Hematopoietic multipotent progenitor cell treated with erythropoietin and hydrocortisone succinate and interleukin-3 and kit ligand, for 15 days (in vitro differentiated cells): ENCODE data around the gene RGS10.
"Not testable (repeated sequence)": the region's sequence is repeated elsewhere in the genome, so short reads cannot be mapped to it uniquely, and the experiment has no call there.

Source experiments
- DNase-seq: peaks from one replicate; pipeline ENCODE4 v3.0.0-alpha.2; 2015; ENCODE audit warnings: low spot score

Gene RGS10

GRCh38 chr10:119538632-119539358, 3.7 kb downstream of the RGS10 start:
- DNase-seq: peak; percentile 82

DNA sequence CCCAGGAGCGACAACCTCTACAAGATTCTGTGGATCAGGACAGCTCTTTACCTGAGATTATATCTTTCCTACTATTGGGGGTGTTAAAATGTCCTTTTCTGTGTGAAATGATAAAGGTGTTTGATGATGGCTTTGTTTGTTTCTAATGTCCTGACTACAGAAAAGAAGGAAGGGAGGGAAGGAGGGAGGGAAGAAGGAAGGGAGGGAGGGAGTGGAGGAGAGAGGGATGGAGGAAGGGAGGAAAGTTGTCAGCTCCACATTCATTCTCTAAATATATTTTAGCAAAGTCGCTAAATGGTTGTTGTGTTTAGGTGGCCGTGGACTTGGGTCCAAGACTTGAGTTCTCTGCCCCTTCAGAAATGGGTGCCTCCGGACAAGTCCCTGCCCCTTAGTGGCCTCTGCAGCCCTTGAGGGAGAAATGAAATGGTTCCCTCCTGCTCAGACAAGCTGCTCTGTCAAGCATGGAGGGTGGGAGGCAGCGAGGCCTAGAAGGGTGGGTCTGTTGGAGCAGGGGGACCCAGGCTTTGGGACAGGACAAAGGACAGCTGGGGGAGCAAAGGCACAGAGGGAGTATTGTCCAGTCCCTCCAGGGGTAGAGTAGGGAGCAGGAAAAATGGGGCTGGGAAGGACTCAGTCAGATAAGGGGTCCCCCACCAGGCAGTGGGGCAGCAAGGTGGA, 4.4 kb downstream of the RGS10 start:
- DNase-seq: no peak

DNA sequence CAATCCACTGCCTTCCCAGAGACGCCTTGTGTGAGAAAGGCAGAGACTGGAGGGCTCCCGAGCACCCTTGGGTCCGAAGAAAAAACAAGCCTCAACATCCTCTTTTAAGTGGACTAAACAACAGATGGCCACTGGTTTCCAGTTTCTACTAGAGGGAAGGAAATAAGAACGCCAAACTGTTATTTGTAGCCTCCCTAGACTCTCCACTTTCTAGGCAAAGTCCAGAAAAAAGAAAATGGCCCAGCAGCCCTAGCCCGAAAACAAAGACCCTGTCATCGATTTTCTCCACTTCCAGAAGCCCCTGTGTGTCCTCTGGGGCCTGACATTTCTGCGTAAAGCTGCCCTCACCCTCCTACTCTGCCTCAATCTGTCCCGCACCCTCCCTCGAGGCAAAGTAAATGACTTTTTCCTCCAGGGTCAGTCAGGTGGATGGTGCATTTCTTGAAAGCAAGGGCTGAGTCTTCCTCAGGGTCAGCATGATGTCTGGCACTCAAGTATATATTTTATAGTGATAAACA, 6.0 kb downstream of the RGS10 start:
- no peak for DNase-seq

- no peak for DNase-seq
Measured at GRCh38 chr10:119535837-119536507, 6.5 kb downstream of the RGS10 start.

- no peak for DNase-seq
Measured at GRCh38 chr10:119535305-119535704, 7.2 kb downstream of the RGS10 start.

DNA sequence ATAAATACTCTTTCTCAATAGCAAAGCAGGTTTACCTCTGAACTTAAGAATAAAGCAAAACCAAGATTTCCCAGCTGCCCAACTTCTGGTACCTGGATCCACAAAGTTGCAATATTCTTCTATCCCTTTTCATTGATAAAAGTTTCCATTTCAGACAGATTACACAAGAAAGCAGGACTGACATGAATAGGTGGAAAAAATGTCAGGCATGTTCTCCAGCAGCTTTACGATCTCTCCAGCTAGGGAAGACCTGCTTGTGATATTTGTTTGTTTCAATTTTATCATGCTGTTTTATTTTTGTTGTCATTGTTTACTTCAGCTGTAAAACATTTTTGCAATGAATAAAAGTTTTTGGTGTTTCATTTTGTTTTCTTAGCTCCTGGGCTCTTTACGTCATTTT, 9.0 kb downstream of the RGS10 start:
- DNase-seq: no peak

DNA sequence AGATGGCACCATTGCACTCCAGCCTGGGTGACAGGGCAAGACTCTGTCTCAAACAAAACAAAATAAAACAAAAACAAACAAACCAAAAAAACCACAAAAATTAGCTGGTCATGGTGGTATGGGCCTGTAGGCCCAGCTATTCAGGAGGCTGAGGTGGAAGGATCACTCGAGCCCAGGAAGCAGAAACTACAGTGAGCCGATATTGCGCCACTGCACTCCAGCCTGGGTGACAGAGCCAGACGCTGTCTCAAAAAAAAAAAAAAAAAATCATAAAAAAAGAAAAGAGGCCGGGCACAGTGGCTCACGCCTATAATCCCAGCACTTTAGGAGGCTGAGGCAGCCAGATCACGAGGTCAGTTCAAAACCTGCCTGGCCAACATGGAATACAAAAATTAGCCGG, 9.7 kb downstream of the RGS10 start:
- not testable (repeated sequence) for DNase-seq

- not testable (repeated sequence) for DNase-seq
Measured at GRCh38 chr10:119532251-119532650, 10.3 kb downstream of the RGS10 start.

- DNase-seq: no peak
Measured at GRCh38 chr10:119531067-119531466, 11.5 kb downstream of the RGS10 start.

- not testable (repeated sequence) for DNase-seq
Measured at GRCh38 chr10:119528663-119529237, 13.8 kb downstream of the RGS10 start.

GRCh38 chr10:119526621-119527592, 15.6 kb downstream of the RGS10 start:
- no peak for DNase-seq

DNA sequence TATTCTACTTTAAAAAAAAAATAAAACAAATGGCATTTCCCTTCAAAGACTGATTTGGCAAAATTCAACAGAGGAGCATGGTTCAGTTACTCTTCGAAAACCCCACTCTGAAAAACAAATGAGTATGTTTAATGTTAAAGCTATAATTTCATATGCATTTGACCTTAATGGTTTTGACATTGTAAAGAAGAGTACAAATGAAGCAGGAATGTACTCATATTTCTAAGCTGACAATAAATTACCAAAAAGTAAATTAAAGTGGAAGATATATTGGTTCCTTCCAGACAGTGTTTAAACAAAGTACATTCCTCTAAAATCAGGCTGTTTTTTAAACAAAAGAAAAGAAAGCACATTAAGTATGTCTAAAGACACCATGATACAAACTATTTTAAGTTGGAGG, 16.4 kb downstream of the RGS10 start:
- DNase-seq: no peak

DNA sequence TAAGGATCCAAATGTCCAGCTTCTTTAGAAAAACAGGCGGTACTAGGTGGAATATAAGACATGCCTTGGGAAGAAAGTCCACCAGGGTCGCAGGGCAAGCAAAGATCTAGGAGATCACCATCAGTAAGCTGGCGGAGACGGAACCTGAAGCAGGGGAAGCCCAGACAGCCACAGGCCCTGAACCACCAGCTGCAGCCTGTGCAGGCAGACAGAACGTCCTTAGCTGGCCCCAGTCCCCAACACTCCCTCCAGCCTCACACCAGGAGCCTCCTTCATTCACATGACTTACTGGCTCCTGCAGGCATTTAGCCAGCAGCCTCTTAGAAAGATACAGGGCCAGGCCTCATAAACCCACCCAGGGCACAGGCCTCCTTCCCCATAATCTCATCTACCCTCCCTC, 17.4 kb downstream of the RGS10 start:
- DNase-seq: no peak

DNA sequence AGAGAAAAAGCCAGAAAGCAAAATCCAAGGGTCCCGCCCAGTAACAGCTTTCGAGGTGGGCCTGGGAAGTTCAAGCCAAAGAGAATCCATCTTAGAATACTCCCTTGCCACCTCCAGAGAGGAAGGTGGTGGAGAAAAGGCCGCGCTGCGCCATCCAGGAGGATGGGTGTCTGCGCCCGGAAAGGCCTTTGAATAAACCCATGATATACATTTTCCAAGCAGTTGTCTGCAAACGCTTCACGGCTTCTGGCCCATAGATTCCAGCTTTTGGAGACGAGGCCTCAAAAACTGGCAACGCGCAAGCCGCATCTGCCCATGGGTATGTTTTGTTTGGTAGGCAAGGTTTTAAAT, 17.8 kb downstream of the RGS10 start:
- no peak for DNase-seq

DNA sequence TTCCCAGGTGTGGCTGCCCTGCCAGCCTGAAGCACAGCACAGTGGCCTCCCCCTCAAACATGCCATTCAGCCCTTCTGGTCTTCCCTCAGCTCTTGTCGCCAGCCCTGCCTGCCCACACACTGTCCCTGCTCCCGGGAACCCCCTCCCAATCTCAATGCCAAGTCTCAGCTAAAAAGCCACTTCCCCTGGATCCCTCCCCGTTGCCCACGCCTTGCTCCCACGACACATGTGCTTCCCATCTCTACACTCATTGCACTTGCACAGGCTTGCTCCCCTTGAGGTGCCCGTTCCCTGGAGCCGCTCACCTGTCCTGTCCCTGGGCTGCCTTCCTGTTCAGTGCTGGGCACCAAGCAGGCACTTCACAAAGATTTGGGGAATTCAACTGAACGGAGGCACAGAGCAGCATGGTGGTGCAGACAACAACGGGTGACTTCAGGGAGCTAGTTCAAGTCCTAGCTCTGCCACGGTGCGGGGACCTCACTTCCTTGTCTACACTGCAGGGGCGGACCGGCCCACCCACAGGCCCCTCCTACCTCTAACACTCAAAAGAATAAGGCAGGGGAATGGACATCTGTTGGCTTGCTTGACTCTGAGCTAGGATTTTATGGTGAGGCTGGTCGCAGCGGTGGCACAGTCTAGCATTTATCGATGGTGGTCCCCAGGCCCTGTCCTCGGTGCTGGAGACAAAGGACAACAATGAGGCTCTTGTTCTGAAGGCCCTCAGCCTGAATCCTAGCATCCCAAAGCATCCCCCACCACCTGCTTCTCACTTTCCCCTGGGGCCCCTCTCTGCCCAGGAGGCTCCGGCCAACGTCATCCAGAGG, 18.4 kb downstream of the RGS10 start:
- DNase-seq: no peak

DNA sequence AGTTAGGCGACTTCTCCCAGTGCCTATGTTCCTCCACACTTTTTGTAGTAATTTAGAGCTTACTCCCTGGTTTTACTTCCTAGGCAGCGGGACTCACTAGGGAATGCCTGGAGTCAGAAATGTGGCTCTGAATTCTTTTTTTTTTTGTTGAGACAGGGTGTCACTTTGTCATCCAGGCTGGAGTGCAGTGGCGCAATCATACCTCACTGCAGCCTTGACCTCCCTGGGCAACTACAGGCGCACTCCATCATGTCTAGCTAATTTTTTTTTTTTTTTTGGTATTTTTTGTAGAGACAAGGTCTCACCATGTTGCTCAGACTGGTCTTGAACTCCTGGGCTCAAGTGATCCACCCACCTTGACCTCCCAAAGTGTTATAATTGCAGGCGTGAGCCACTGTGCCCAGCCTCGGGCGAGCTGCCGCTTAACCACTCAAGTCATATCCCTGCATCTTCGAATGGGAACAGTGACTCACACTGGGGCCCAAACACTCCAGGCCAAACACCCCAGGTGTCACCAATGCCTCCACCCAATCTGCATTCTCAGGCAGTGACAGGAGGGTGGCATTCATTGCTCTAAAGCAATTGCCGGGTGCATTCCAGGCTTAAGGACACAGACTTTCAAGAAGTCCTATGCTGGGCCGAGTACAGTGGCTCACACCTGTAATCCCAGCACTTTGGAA, 19.6 kb downstream of the RGS10 start:
- no peak for DNase-seq

- no peak for DNase-seq
Measured at GRCh38 chr10:119521443-119522204, 20.9 kb downstream of the RGS10 start.

DNA sequence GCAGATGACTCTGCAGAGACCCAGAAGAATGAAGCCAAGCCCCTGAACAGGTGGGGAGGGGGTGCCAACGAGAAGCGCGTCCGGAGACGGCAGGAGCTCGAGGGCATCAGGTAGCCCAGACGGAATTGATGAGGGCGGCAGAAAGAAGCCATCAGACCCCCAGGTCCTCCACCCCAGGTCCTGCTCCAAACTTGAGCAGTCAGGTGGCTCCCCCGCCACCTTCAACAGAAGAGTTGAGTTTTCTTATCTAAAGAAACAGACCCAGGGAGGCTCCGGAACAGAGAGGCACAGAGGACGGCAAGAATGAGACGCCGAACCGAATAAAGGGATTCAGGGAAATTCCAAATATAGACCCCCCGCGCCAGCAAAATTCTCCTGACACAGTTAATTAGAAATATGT, 22.2 kb downstream of the RGS10 start:
- DNase-seq: peak; percentile 77

DNA sequence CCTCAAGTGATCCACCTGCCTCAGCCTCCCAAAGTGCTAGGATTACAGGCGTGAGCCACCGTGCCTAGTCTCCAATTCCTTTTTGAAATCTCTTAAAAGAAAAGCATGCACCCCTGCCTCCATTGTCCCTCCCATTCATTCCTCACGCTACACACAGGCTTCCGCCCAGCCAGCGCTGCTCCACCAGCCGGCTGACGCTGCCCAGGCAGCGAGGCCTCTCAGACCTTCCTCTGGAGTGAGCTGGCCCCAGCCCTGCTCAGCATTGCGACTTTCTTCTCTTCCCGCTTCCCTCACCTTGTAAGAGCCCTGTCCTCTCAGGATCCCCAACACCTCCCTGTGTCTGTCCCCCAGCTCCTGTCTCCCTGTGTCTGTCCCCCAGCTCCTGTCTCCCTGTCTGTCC, 23.6 kb downstream of the RGS10 start:
- DNase-seq: no peak
